ENCODE data around the gene EHMT1. TPM values are rescaled to one million over a fixed set of nuclear protein-coding genes. Genes with fewer than 3 reads are reported as not detected.

The EHMT1 gene
- total and polyA plus RNA-seq, 2 of the 13 experiments (the other 11 are each of a cell fraction or from before 2014, with no cell fraction given), result 23.0 to 27.1 TPM

DNA sequence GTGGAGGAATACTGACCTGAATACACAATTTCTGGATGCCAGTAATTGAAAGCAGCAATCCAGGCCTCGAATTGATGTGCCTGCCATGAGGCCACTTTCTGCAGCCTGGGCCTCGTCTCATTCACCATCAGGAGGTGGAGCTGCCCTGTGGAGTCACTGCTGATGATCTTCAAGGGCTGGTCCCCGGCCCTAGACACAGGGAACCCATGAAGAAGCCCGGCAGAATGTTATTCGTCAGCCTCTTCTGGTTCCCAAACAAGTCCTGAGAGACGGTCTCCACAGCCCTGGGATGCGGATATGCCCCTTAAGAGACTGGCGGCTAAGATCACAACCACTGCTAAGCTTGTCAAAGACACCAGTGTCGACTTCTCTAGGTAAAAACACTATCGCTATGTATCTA lies 44.6 kb upstream of the EHMT1 start:
- no TSS peak for BruUV-seq (replicated peaks)
- Histone ChIP-seq H3K4me3 (replicated peaks in 1 of 3; ENCODE audit: insufficient read depth in 1 of 3, low read depth in 2 of 3, low read length in 3 of 3) (no peak overlapping the region), H3K4me2 (ENCODE audit: low read depth, low read length) (no peak overlapping the region), H2AFZ (ENCODE audit: low read length) (no peak overlapping the region), H3K9me3 (ENCODE audit: low read length) (no peaks in the 10 kb centered on the region), H3K36me3 (replicated peaks in 1 of 2; ENCODE audit: control insufficient read depth in 1 of 2, insufficient read depth in 2 of 2, low read length in 2 of 2) (peaks cover 16 to 46% of the 10 kb centered on the region in 2 experiments; a peak in 4 of 5 replicates), H3K27ac (ENCODE audit: extremely low read length, insufficient read depth, low read length) (no peak overlapping the region), H4K20me1 (ENCODE audit: insufficient read depth, low read length) (no peaks in the 10 kb centered on the region; the same call in 1 of the 2 replicates), H3K79me2 (ENCODE audit: insufficient read depth, low read length) (peaks cover 33% of the 10 kb centered on the region), H3K4me1 (ENCODE audit: insufficient read depth, low read length) (peaks cover 20% of the 10 kb centered on the region), H3K27me3 (ENCODE audit: control insufficient read depth in 1 of 2, insufficient read depth in 2 of 2, low read length in 2 of 2) (no peaks in the 10 kb centered on the region), H3K9ac (ENCODE audit: insufficient read depth, low read depth, low read length) (no peak overlapping the region)
- TF ChIP-seq RAD51 (IDR thresholded peaks at IDR 0.05; ENCODE audit: borderline replicate concordance), result no peak
- no peak for TF ChIP-seq IKZF1 (IDR thresholded peaks at IDR 0.05)
- TF ChIP-seq ZNF562 (CRISPR knock-in tag; IDR thresholded peaks at IDR 0.05; ENCODE audit: borderline replicate concordance), result no peak
- TF ChIP-seq, protein P1, sequence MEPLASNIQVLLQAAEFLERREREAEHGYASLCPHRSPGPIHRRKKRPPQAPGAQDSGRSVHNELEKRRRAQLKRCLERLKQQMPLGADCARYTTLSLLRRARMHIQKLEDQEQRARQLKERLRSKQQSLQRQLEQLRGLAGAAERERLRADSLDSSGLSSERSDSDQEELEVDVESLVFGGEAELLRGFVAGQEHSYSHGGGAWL (CRISPR knock-in tag; IDR thresholded peaks at IDR 0.05), result no peak
- no peak for TF ChIP-seq ZBTB7B (CRISPR knock-in tag; IDR thresholded peaks at IDR 0.05)
- TF ChIP-seq NCOA1 (CRISPR knock-in tag; IDR thresholded peaks at IDR 0.05), result no peak
- intact Hi-C loops (cut with micrococcal nuclease; ENCODE audit: unreplicated experiment) (no loop called here), in situ Hi-C loops (cut with HindIII; ENCODE audit: extremely low pct_ligation_motif_present, low pct_unique_long_range_greater_than_20kb) (no loop called here)
- WGBS (ENCODE audit: low lambda C conversion rate), result 96% methylated on average over 7 of the region's 10 CpGs
- ATAC-seq (no peak), FAIRE-seq (no peak), DNase-seq (ENCODE audit: low spot score) (no peak)
- CTCF ChIA-PET (ENCODE audit: low intra/inter-chr PET ratio, low total read pairs), result no interaction called here
- POLR2A ChIA-PET, result no interaction called here

DNA sequence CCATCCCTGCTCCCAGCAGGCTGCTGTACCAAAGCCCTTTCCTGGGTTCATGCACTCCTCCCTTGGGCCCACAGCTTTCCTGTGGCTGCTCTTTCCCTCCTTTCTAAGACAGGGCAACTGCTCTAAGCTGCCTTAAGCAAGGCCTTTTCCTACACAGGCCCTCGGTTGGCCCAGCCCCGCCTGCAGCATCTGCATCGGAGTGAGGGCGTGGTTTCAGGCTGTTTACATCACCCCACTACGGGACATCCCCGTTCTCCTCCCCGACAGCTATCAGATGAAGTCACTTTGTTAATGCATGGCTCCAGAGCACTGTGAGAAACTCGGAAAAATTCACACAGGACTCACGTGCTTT lies 43.5 kb upstream of the EHMT1 start:
- in situ Hi-C loops (cut with HindIII; ENCODE audit: extremely low pct_ligation_motif_present, low pct_unique_long_range_greater_than_20kb) (no loop called here), intact Hi-C loops (cut with micrococcal nuclease; ENCODE audit: unreplicated experiment) (no loop called here)
- FAIRE-seq (no peak), DNase-seq (ENCODE audit: low spot score) (no peak), ATAC-seq (no peak)
- no peaks in the 10 kb centered on the region for H3K9me3 ChIP-seq (ENCODE audit: low read length)
- 93% methylated on average over 9 of the region's 9 CpGs for WGBS (ENCODE audit: low lambda C conversion rate)
- no TSS peak for BruUV-seq (replicated peaks)
- H3K4me3 ChIP-seq (replicated peaks in 1 of 3; ENCODE audit: insufficient read depth in 1 of 3, low read depth in 2 of 3, low read length in 3 of 3), result no peak overlapping the region
- no peak overlapping the region for H3K27ac ChIP-seq (ENCODE audit: extremely low read length, insufficient read depth, low read length)
- ChIA-PET CTCF (ENCODE audit: low intra/inter-chr PET ratio, low total read pairs) (no interaction called here), POLR2A (no interaction called here)
- no peak overlapping the region for H3K9ac ChIP-seq (ENCODE audit: insufficient read depth, low read depth, low read length)
- H3K4me2 ChIP-seq (ENCODE audit: low read depth, low read length), result no peak overlapping the region
- H3K79me2 ChIP-seq (ENCODE audit: insufficient read depth, low read length), result peaks cover 28% of the 10 kb centered on the region
- no peaks in the 10 kb centered on the region; the same call in 1 of the 2 replicates for H4K20me1 ChIP-seq (ENCODE audit: insufficient read depth, low read length)
- no peak overlapping the region for H2AFZ ChIP-seq (ENCODE audit: low read length)
- peaks cover 16 to 45% of the 10 kb centered on the region in 2 experiments; a peak in 4 of 5 replicates for H3K36me3 ChIP-seq (replicated peaks in 1 of 2; ENCODE audit: control insufficient read depth in 1 of 2, insufficient read depth in 2 of 2, low read length in 2 of 2)
- no peaks in the 10 kb centered on the region for H3K27me3 ChIP-seq (ENCODE audit: control insufficient read depth in 1 of 2, insufficient read depth in 2 of 2, low read length in 2 of 2)
- H3K4me1 ChIP-seq (ENCODE audit: insufficient read depth, low read length), result peaks cover 29% of the 10 kb centered on the region
- no peak for TF ChIP-seq RCOR2 (CRISPR knock-in tag; IDR thresholded peaks at IDR 0.05)
- no peak for TF ChIP-seq ZNF570 (CRISPR knock-in tag; IDR thresholded peaks at IDR 0.05; ENCODE audit: borderline replicate concordance)
- TF ChIP-seq, protein P2, sequence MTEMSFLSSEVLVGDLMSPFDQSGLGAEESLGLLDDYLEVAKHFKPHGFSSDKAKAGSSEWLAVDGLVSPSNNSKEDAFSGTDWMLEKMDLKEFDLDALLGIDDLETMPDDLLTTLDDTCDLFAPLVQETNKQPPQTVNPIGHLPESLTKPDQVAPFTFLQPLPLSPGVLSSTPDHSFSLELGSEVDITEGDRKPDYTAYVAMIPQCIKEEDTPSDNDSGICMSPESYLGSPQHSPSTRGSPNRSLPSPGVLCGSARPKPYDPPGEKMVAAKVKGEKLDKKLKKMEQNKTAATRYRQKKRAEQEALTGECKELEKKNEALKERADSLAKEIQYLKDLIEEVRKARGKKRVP (CRISPR knock-in tag; IDR thresholded peaks at IDR 0.05), result no peak
- TF ChIP-seq, protein P3, sequence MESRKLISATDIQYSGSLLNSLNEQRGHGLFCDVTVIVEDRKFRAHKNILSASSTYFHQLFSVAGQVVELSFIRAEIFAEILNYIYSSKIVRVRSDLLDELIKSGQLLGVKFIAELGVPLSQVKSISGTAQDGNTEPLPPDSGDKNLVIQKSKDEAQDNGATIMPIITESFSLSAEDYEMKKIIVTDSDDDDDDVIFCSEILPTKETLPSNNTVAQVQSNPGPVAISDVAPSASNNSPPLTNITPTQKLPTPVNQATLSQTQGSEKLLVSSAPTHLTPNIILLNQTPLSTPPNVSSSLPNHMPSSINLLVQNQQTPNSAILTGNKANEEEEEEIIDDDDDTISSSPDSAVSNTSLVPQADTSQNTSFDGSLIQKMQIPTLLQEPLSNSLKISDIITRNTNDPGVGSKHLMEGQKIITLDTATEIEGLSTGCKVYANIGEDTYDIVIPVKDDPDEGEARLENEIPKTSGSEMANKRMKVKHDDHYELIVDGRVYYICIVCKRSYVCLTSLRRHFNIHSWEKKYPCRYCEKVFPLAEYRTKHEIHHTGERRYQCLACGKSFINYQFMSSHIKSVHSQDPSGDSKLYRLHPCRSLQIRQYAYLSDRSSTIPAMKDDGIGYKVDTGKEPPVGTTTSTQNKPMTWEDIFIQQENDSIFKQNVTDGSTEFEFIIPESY (CRISPR knock-in tag; IDR thresholded peaks at IDR 0.05), result no peak
- TF ChIP-seq ZNF350 (CRISPR knock-in tag; IDR thresholded peaks at IDR 0.05; ENCODE audit: borderline replicate concordance, low read depth), result no peak
- no peak for TF ChIP-seq AGO1 (IDR thresholded peaks at IDR 0.05; ENCODE audit: low read depth, low read length, poor library complexity, severe bottlenecking)
- TF ChIP-seq POGZ (CRISPR knock-in tag; IDR thresholded peaks at IDR 0.05), result no peak
- no peak for TF ChIP-seq AKAP8 (CRISPR knock-in tag; IDR thresholded peaks at IDR 0.05)
- TF ChIP-seq SMC3 (IDR thresholded peaks at IDR 0.05; ENCODE audit: low read length), result no peak
- no peak for TF ChIP-seq ZBTB42 (CRISPR knock-in tag; IDR thresholded peaks at IDR 0.05)
- TF ChIP-seq, protein P4, sequence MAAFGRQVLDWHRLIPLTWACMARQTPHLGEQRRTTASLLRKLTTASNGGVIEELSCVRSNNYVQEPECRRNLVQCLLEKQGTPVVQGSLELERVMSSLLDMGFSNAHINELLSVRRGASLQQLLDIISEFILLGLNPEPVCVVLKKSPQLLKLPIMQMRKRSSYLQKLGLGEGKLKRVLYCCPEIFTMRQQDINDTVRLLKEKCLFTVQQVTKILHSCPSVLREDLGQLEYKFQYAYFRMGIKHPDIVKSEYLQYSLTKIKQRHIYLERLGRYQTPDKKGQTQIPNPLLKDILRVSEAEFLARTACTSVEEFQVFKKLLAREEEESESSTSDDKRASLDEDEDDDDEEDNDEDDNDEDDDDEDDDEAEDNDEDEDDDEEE (CRISPR knock-in tag; IDR thresholded peaks at IDR 0.05), result no peak

Data from HepG2 (cell line).